Suprapubic skin (tissue), 4 donors: Measurements from ENCODE around the gene HDAC11.

Experiments
- POLR2A ChIP-seq, 2 donors: fragments of 450-650 bp; IDR thresholded peaks; one replicate each; pipeline ENCODE4 v1.6.1; 2017; ENCODE audit warnings: antibody characterized with exemption in 2 of 2, mild to moderate bottlenecking in 2 of 2, moderate library complexity in 2 of 2
- POLR2AphosphoS5 ChIP-seq, 3 donors: sonication (generic); formaldehyde crosslinking; IDR thresholded peaks; one replicate each; pipeline ENCODE4 v1.6.1; 2017; ENCODE audit warnings: antibody characterized with exemption in 3 of 3
- TF ChIP-seq, protein P1 (sequence below), 2 donors: fragments of 200-600 bp in 1 of 2; fragments of 450-650 bp in 1 of 2; sonication (generic) in 1 of 2; IDR thresholded peaks; one replicate each; pipeline ENCODE4 v1.5.1; 2016 to 2019; ENCODE audit warnings: antibody characterized with exemption in 2 of 2, mild to moderate bottlenecking in 1 of 2, moderate library complexity in 1 of 2

DNA sequence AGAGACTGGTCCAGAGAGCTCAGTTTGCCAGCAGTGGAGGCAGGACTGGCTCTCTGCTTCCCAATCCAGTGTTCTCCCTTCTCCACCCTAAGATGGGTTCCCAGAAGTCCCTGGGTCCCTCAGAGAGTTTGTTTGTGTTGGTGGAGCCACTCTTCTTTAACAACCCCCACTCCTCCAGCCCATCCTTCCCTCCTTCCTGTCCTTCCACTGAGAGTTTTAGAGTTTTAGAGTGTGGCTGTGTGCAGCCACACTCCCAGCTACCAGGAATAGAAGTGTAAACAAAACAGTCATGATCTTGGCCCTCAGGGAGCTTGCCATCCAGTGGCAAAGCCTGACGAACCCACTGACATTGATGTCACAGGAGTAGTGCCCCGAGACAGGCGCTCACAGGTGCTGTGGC, 56.3 kb downstream of the HDAC11 start:
- TF ChIP-seq, protein P1, sequence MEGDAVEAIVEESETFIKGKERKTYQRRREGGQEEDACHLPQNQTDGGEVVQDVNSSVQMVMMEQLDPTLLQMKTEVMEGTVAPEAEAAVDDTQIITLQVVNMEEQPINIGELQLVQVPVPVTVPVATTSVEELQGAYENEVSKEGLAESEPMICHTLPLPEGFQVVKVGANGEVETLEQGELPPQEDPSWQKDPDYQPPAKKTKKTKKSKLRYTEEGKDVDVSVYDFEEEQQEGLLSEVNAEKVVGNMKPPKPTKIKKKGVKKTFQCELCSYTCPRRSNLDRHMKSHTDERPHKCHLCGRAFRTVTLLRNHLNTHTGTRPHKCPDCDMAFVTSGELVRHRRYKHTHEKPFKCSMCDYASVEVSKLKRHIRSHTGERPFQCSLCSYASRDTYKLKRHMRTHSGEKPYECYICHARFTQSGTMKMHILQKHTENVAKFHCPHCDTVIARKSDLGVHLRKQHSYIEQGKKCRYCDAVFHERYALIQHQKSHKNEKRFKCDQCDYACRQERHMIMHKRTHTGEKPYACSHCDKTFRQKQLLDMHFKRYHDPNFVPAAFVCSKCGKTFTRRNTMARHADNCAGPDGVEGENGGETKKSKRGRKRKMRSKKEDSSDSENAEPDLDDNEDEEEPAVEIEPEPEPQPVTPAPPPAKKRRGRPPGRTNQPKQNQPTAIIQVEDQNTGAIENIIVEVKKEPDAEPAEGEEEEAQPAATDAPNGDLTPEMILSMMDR (IDR thresholded peaks at IDR 0.05): no peak
- TF ChIP-seq POLR2AphosphoS5 (IDR thresholded peaks at IDR 0.05): no peak
- TF ChIP-seq POLR2A (IDR thresholded peaks at IDR 0.05): no peak
